22Rv1 (cell line): ENCODE results near the gene NUDT1.

Source experiments
- ZFX ChIP-seq: fragments of 450-650 bp; IDR thresholded peaks from 2 replicates; pipeline ENCODE4 v1.6.1; 2017; ENCODE audit warnings: antibody characterized with exemption, borderline replicate concordance
- TF ChIP-seq, protein P1 (sequence below): fragments of 450-650 bp; IDR thresholded peaks from 2 replicates; pipeline ENCODE4 v1.5.1; 2017; ENCODE audit warnings: mild to moderate bottlenecking

DNA sequence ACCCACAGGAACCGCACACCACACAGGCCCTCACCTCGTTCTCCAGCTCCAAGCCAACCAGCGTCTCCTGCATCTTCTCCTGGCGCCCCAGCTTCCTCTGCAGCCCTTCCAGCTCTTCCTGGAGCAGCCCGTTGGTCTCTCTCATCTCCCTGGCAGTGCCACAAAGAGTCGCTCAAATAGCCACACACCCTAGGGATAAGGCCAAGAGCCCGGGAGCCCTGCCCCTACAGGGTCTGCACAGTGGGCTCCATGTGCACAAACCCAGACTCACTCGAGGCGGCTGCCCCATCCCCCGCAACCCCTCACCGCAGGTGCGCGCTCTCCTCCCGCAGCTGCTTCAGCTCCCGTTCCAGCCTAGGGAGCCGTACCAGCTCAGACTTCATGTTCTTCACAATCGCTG lies 26.2 kb upstream of the NUDT1 start:
- TF ChIP-seq, protein P1, sequence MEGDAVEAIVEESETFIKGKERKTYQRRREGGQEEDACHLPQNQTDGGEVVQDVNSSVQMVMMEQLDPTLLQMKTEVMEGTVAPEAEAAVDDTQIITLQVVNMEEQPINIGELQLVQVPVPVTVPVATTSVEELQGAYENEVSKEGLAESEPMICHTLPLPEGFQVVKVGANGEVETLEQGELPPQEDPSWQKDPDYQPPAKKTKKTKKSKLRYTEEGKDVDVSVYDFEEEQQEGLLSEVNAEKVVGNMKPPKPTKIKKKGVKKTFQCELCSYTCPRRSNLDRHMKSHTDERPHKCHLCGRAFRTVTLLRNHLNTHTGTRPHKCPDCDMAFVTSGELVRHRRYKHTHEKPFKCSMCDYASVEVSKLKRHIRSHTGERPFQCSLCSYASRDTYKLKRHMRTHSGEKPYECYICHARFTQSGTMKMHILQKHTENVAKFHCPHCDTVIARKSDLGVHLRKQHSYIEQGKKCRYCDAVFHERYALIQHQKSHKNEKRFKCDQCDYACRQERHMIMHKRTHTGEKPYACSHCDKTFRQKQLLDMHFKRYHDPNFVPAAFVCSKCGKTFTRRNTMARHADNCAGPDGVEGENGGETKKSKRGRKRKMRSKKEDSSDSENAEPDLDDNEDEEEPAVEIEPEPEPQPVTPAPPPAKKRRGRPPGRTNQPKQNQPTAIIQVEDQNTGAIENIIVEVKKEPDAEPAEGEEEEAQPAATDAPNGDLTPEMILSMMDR: no peak
- no peak for TF ChIP-seq ZFX
